GM21786 (cell line): ENCODE measurements around the gene CSNK1D.
A peak's percentile ranks its signal among the peaks of the same experiment; 100 is the strongest.

Experiments
- ATAC-seq: cut with Tn5 transposase; IDR thresholded peaks from one replicate; pipeline ENCODE4 v1.9.1; 2021; ENCODE audit not compliant: unreplicated experiment

CSNK1D gene

DNA sequence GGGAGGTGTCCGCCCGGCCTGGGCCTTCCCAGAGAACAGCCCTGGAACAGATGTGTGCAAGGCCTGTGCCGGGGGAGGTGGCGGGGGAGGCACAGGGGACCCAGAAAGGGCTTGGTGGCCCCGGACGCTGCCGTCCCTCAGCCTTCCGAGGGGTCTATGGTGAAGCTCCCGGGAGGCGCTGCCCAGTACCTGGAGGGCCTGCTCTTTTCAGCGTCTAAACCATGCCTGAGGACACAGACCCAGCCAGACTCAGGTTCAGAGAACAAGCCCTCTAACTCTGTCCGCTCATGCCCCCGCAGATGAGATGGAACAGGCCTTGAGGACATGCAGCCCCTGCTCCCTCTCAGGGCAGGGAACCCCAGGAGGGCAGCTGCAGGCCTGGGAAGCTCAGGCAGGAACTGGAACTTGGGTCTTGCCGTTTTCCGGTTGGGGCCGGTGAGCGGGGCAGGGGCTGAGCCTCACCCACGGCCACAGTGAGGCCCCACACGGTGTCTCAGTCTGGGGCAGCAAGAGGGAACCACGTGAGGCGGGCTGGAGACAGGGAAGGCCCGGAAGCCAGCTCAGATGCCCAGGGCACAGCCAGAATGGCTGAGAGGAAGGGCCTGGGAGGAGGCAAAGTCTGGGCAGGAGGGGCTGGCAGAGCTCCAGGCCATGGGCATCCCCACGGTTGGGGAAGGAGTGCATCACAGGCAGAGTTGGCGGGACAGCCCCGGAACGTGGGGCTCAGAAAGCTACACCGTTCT lies 32.1 kb downstream of the CSNK1D start:
- ATAC-seq: no peak

DNA sequence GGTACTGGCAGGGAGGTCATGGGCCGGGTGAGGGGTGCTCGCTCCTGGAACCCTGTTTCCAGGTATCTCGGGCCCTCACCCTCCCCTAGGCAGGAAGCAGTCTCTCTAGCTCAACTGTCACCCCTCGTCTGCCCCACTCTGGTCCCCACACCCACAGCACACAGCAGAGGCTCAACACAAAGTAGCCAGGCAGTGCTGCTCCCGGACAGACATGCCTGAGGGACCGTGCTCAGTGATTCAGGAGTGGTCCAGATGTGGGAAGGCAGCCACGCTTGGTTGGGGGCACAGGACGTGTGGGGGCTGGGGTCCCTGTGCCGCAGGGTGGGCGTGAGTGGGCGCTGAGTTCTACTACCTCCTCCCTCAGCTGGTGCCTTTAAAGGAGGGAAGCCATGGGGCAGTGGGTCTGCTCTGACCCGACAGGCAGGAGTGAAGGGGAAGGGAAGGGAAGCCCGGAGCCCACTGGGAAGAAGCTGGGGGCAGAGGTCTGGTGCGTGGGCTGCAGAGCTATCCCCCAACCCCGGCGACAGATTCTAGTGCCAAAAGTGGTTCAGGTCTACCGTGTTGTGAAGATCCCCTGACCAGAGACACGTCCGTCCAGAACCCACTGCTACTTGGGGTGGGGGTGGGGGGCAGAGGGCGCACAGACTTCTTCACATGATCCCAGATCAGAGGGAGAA lies 32.9 kb downstream of the CSNK1D start:
- ATAC-seq: no peak

DNA sequence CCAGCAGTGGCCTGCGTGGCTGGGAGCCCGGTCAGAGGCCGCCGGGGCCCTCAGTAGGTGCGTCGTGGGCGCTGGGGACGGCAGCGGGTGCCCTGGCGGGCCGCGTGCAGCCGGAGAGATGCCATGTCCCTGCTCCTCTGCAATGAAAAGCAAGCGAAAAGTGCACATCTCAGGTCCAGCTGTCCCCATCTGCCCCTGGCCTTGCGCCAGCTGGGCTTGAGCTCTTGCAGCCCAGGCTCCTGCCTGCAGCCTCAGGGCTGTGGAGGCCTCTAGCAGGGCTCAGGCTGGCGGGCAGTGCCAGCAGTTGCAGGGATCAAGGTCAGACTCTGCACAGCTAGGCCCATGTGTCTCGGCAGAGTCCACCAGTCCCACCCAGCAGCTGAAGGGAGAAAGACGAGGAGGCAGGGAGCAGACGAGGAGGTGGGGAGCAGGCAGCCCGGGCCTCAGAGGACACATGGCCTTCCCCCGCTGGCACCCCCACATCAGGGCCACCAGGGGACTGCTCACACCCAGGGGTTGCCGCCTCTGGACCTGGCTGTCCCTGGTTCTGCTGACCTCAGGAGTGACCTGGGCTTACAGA lies 33.5 kb downstream of the CSNK1D start:
- ATAC-seq: no peak

DNA sequence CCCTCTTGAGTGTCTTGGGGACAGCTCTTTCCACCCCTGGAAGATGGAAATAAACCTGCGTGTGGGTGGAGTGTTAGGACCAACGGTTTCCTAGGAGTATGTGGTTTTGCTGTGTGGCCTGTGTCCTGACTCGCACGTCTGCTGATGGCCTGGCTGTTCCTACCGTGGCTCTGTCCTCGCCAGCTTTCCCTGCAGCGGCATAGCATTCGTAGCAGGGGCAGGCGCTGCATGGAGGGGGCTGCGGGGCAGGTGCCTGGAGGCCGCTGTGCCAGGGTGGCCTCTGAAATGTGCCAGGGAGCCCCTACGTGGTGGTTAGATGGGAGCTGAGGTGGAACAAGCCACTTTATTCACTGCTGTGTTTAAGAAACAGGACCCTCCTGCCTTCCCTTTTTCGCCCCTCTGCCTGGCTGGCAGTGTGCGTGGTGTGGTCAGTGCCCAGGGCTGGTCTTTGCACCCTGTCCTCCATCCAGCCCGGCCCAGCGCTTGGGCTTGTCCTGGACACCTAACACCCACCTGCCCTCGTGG lies 34.0 kb downstream of the CSNK1D start:
- no peak for ATAC-seq

DNA sequence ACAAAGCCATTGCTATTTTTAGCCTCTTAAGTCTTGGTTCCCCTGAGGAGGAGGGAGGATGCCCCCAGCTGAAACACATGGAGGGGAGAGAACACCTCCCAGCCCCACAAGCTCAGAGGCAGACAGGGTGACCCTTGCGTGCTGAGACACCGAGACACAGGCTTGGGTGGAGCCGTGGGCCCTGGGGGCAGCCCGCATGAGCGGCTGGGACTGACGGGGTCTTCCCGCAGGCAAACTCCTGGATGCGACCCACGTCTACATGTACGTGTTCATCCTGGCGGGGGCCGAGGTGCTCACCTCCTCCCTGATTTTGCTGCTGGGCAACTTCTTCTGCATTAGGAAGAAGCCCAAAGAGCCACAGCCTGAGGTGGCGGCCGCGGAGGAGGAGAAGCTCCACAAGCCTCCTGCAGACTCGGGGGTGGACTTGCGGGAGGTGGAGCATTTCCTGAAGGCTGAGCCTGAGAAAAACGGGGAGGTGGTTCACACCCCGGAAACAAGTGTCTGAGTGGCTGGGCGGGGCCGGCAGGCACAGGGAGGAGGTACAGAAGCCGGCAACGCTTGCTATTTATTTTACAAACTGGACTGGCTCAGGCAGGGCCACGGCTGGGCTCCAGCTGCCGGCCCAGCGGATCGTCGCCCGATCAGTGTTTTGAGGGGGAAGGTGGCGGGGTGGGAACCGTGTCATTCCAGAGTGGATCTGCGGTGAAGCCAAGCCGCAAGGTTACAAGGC lies 34.9 kb downstream of the CSNK1D start:
- no peak for ATAC-seq

DNA sequence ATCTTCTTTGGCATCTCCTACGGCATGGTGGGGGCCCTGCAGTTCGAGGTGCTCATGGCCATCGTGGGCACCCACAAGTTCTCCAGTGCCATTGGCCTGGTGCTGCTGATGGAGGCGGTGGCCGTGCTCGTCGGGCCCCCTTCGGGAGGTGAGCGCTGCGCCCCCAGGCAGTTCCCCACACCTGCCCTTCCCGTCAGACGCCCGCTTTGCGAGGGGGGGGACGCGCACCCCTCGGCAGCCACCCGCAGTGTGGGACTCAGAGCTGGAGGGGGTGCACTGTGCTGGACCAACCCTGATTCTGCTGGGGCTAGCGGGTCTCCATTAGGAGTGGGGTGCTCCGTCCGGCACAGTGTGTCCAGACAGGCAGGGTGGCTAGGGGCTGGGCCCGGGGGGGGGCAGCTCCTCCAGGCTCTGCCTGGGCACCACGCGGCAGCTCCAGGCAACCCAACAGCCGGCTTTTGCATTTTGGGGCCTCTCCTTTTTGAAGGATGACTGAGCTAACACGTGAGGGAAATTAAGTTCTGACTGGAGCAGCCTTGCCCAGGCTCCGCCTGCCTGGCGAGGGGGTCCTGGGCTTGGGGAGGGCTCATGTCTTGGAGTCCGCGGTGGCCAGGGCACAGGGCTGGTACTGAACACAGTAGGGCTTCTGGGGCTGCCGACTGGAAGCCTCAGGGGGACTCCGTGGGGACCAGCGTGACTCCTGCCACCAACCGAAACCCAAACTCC lies 35.6 kb downstream of the CSNK1D start:
- no peak for ATAC-seq

DNA sequence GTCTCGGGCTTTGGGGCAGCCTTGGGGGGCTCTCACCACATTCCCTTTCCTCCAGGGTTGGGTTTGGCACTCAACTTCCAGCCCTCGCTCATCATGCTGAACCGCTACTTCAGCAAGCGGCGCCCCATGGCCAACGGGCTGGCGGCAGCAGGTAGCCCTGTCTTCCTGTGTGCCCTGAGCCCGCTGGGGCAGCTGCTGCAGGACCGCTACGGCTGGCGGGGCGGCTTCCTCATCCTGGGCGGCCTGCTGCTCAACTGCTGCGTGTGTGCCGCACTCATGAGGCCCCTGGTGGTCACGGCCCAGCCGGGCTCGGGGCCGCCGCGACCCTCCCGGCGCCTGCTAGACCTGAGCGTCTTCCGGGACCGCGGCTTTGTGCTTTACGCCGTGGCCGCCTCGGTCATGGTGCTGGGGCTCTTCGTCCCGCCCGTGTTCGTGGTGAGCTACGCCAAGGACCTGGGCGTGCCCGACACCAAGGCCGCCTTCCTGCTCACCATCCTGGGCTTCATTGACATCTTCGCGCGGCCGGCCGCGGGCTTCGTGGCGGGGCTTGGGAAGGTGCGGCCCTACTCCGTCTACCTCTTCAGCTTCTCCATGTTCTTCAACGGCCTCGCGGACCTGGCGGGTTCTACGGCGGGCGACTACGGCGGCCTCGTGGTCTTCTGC lies 36.3 kb downstream of the CSNK1D start:
- ATAC-seq: no peak

DNA sequence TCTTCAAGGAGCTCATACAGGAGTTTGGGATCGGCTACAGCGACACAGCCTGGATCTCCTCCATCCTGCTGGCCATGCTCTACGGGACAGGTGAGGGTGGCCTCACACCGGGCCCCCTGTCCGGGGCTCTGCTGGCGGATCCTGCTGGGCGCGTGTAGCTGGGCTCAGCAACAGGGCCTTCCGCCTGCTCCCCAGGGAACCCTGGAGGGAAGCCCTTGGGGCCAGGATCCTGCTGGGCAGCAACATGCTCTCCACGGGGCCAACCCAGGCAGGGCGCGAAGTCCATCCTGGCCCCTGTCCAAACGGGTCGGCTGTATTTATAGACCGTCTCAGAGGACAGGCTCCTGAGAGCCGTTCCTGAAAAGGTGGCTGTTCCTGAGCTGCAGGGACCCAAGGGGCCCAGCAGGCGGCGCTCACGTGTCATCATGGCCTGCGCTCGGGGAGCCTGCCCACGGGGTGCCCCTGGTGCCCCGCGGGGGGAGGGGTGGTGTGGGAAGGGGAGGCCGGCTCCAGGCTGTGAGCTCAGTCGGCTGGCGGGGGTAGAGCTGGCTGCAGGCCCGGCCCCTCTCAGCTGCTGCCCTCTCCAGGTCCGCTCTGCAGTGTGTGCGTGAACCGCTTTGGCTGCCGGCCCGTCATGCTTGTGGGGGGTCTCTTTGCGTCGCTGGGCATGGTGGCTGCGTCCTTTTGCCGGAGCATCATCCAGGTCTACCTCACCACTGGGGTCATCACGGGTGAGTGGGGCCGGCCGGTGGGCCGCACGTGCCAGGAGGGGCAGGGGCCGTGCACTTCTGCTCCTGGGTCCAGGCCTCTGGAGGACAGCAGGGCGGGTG lies 37.1 kb downstream of the CSNK1D start:
- ATAC-seq: no peak

DNA sequence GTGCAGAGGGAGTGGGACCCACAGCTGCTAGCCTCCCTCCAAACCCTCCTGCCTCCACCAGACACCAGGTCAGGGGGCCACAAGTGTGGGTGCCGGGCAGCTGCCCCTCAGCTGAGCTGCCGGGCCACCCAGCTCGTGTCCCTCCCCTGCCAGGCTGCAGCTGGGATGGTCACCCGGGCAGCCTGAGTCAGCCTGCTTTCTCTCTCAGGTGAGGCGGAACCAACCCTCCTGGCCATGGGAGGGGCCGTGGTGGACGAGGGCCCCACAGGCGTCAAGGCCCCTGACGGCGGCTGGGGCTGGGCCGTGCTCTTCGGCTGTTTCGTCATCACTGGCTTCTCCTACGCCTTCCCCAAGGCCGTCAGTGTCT lies 37.7 kb downstream of the CSNK1D start:
- no peak for ATAC-seq

DNA sequence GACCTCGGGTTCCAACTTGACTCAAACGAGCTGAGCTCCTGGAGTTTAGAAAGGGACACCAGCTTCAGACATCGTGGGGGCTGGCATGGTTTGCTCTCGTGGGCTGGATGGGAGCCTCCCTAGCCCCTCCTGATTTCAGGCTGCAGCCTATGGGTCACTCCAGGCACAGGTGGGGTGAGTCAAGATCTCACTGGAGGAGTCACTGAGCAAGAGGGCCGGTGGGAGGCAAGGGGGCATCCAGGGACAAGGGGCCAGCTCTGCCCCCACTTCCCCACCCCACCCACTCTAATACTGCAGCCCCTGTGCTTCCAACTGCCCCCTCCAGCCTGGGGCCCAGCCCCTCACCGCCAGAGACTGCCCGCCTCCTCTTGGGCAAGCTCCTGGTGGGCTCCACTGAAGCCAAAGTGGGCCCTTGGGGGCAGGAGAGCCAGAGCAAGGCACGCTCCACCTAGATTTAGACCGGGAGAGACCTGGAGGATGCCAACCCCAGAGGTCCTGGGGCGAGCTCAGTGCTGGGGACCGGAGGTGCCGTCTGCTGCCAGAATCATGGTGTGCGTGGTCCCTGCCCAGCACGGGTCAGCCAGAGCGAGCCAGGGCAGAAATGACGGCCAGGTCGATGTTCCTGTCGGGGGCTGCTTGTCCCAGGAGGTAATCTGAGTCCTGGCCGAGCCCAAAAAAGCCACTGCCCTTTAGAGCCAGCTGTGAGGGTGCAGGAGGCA lies 38.3 kb downstream of the CSNK1D start:
- ATAC-seq: no peak

DNA sequence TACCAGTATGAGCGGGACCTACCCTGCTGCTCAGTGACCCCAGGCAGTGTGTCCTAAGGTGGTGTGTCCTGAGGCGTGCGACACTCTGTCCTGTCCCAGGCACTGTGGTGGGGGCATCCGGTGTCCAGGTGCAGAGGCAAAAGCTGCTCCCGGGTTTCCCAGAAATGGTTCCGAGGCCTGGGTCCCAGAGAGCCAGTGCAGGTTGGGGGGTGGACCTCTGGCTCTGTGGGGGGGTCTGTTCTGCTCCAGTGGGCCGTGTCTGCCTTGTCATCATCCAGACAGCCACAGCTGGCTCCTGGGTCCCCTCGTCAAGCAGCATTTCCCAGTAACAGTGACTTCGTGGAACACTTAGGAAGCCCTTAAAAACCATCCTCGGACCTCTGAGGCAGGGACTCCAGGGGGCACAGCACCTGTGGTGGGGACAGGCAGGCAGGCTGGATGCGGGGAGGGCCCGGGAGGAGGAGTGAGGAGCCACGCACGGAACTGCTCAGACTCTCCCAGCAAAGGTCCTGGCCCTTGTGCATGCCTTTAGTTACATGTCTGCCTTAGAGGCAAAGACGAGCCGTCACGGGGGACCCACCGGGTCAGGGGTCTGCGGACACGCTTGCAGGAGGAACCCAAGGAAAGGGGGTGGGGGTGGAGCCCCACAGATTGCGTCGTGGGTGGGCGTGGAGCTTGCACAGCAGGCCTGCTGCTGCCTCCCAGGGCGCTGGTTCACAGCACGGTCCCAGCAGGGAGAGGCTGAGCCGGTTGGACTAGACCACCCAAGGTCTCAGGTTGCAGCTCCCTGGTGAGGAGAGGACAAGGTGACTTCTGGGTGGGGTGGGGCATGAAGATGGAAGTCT lies 39.1 kb downstream of the CSNK1D start:
- no peak for ATAC-seq

DNA sequence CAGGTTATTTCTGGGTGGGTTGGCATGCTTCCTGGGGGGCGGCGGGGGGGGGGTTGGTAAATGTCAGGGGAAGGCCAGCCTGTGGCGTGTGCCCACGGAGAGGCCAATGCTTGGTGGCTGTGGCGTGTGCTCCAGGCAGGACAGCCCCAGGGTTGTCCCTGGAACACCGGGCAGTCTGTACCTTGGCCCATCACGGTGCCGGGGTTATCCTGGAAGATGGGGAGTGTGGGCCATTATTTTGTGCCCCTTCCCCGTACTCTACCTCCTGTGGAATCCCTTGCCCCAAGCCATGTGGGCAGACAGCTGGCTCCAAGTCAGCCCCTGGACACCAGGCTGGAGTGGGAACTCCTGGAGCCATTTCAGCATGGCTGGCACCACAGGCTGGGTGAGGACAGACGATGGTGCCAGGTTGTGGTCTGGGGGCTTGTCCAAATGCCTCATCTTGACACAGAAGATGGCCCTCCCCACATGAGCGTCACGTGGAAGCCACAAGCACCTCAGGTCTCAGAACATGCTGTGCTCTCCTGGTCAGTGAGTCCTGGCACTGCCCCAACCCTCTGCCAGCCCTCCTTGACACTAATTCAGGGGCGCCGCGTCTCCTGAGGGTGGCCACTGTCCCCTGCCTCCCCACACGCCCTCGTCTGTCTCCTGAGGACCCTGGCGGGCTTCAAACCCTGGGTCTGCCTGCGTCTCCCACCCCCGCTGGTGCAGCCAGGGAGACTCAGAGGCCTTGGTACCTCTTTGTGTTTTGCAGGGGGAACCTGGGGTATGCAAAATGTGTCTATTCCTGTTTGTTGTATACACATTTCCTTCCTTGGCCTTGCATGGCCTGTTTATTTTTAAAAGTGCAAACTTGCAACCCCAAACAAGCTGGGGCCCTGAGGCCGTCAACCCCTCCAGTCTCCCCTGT lies 40.4 kb downstream of the CSNK1D start:
- ATAC-seq: no peak

DNA sequence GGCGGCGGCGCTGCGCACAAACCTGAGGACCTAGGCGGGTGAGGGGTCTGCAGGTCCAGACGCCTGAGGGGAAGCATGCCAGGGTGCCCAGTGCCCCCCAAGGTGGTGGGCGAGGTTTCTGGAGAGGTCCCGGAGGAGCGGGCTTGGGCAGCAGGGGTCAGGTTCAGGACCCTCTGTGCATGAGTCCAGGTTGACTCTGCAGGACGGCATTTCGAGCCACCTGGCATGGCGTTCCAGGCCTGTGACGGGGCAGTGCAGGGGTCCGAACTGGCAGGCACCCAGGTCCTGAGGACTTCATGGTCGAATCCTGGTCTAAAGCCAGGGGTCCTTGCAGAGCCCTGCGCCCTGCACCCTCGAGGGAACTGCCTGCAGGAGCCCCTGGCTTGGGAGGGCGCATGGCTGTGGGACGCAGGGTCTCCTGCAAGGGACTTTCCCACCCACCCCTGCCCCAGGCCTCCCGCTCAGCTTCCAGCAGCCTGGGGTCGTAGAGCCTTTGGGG lies 41.1 kb downstream of the CSNK1D start:
- no peak for ATAC-seq

DNA sequence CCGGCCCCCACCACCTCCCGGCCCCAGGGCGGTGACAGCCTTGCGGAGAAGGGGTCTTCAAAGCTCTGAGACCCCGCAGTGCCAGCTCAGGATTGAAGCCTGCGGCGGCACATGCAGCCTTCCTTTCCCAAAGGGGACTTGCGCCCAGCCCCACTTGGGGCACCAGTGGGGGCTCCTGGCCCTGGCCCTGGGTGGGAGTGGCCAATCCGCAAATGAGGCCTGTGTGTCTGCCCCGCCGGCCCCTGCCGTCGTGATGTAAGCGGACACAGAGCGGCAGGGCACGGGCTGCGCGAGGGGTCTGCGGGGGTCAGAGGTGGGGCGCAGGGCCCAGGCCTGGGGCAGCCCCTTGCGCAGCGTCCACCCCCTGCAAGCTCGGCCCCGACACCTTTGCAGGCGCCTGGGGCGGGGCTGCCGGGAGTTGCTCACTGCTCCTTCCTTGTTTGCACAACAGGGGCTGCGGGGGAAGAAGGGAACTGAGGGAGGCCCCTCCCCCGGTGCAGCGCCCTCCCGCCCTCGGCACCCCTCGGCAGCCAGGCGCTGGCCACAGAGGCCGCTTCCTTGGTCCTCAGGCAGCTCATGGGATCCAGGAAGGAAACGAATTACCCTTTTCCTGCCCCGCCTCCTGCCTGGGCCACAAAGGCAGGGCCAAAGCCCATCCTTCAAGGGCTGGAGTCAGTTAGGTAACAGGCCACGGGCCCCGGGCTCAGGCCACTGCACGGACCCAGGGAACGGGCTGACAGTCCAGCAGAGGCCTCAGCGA lies 41.8 kb downstream of the CSNK1D start:
- ATAC-seq: no peak

DNA sequence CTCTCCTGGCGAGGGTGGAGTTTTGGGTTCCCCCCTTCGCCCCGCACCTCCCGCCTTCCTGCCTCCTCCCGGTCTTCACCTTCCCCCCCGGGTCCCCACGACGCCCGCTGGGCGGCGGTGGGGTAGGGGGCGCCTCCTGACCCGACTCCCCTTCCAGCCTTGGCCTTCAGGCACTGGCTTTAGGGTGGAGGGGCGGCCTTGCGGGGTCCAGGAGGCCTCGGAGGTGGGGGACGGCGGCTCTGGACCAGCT lies 42.3 kb downstream of the CSNK1D start:
- ATAC-seq: no peak

DNA sequence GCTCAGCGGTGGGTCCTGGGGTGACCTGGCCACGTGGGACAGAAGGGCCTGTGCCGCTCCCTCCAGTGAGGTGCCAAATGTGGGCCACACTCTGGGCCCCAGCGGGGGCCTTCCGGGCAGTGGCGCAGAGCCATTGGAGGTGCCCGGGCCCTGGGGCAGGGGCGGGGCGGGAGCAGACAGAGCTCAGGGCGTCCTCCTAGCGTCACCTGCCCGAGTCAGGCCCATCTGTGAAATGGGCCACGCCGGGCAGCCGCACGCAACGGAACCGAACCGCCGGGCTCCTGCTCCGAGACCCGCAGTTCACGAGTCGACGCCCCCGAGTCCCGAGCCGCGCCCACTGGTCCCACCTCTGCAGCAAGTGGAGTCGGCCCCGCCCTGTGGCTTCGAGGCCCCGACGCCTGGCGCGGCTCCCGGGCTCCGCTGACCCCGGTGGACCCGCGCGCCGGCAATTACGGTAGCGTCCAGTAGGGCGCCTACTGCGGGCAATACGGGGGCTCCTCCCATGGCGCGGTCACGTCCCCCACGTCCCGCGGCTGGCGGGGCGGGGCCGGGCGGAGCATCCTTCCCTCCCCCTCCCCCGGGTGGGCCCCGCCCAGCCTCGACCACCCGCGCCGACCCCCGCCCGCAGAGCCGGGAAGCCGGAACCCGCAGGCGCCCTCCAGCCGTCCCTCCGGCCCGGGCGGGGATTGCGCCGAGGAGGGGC lies 42.7 kb downstream of the CSNK1D start:
- ATAC-seq: peak; percentile 37
